ENCODE measurements around the gene LRP8. TPM values are rescaled to one million over a fixed set of nuclear protein-coding genes. Genes with fewer than 3 reads are reported as not detected.

LRP8 gene
- total and polyA plus RNA-seq, 4 donors, result 0.15 to 0.75 (median 0.29) TPM

- no peak overlapping the region for H3K4me3 ChIP-seq (ENCODE audit: low read depth in 1 of 3, low read length in 3 of 3)
Observed at GRCh38 chr1:53359225-53359933, 31.5 kb upstream of the LRP8 start.

GRCh38 chr1:53356637-53357036 is 28.8 kb upstream of the LRP8 start:
- Histone ChIP-seq H3K27ac (ENCODE audit: low read depth in 1 of 2, low read length in 2 of 2) (no peak overlapping the region), H3K9ac (ENCODE audit: low read depth in 1 of 2, low read length in 2 of 2) (no peak overlapping the region), H3K9me3 (ENCODE audit: control insufficient read depth in 4 of 4, low read length in 3 of 4) (peaks cover 0 to 5% (median 0%) of the 10 kb centered on the region in 4 donors), H3K4me3 (ENCODE audit: low read depth in 1 of 3, low read length in 3 of 3) (no peak overlapping the region), H3K4me1 (ENCODE audit: control insufficient read depth in 4 of 4, insufficient read depth in 4 of 4, low read length in 3 of 4) (no peaks in the 10 kb centered on the region), H3K36me3 (ENCODE audit: control insufficient read depth in 4 of 4, insufficient read depth in 3 of 4, low read depth in 1 of 4, low read length in 3 of 4) (no peaks in the 10 kb centered on the region), H3K27me3 (ENCODE audit: control insufficient read depth in 4 of 4, insufficient read depth in 4 of 4, low read length in 3 of 4) (no peaks in the 10 kb centered on the region)
- DNase-seq (ENCODE audit: low spot score), result no peak
- TF ChIP-seq GABPA (IDR thresholded peaks at IDR 0.05 in 1 of 2, conservative IDR thresholded peaks at IDR 0.05 in 1 of 2), result no peak
- TF ChIP-seq HNF4G (IDR thresholded peaks at IDR 0.05), result no peak
- no peak for TF ChIP-seq FOXA2 (IDR thresholded peaks at IDR 0.05)

More at GRCh38 chr1:53359225-53359933, 31.5 kb upstream of the LRP8 start:
- no peaks in the 10 kb centered on the region for H3K4me1 ChIP-seq (ENCODE audit: control insufficient read depth in 4 of 4, insufficient read depth in 4 of 4, low read length in 3 of 4)
- no peak overlapping the region for H3K27ac ChIP-seq (ENCODE audit: low read depth in 1 of 2, low read length in 2 of 2)
- no peaks in the 10 kb centered on the region for H3K36me3 ChIP-seq (ENCODE audit: control insufficient read depth in 4 of 4, insufficient read depth in 3 of 4, low read depth in 1 of 4, low read length in 3 of 4)
- peaks cover 0 to 5% (median 0%) of the 10 kb centered on the region in 4 donors for H3K9me3 ChIP-seq (ENCODE audit: control insufficient read depth in 4 of 4, low read length in 3 of 4)
- no peak overlapping the region for H3K9ac ChIP-seq (ENCODE audit: low read depth in 1 of 2, low read length in 2 of 2)
- TF ChIP-seq REST (IDR thresholded peaks at IDR 0.05) (no peak), RAD21 (IDR thresholded peaks at IDR 0.05) (no peak), RXRA (IDR thresholded peaks at IDR 0.05) (no peak), EGR1 (IDR thresholded peaks at IDR 0.05; ENCODE audit: low read depth in 2 of 2) (no peak), FOXA2 (IDR thresholded peaks at IDR 0.05) (no peak), TAF1 (conservative IDR thresholded peaks at IDR 0.05) (no peak), HNF4G (IDR thresholded peaks at IDR 0.05) (no peak)
- no peaks in the 10 kb centered on the region for H3K27me3 ChIP-seq (ENCODE audit: control insufficient read depth in 4 of 4, insufficient read depth in 4 of 4, low read length in 3 of 4)
- DNase-seq (ENCODE audit: low spot score), result peak; percentile 13
- 76% methylated on average over 4 of the region's 4 CpGs for WGBS

GRCh38 chr1:53354119-53354518 is 26.2 kb upstream of the LRP8 start:
- Histone ChIP-seq H3K4me3 (ENCODE audit: low read depth in 1 of 3, low read length in 3 of 3) (no peak overlapping the region), H3K9me3 (ENCODE audit: control insufficient read depth in 4 of 4, low read length in 3 of 4) (peaks cover 0 to 5% (median 0%) of the 10 kb centered on the region in 4 donors), H3K9ac (ENCODE audit: low read depth in 1 of 2, low read length in 2 of 2) (no peak overlapping the region), H3K36me3 (ENCODE audit: control insufficient read depth in 4 of 4, insufficient read depth in 3 of 4, low read depth in 1 of 4, low read length in 3 of 4) (no peaks in the 10 kb centered on the region), H3K27me3 (ENCODE audit: control insufficient read depth in 4 of 4, insufficient read depth in 4 of 4, low read length in 3 of 4) (no peaks in the 10 kb centered on the region), H3K27ac (ENCODE audit: low read depth in 1 of 2, low read length in 2 of 2) (no peak overlapping the region), H3K4me1 (ENCODE audit: control insufficient read depth in 4 of 4, insufficient read depth in 4 of 4, low read length in 3 of 4) (no peaks in the 10 kb centered on the region)
- no peak for DNase-seq (ENCODE audit: low spot score)
- TF ChIP-seq FOXA1 (IDR thresholded peaks at IDR 0.05), result no peak
- no peak for TF ChIP-seq ATF3 (IDR thresholded peaks at IDR 0.05)
- TF ChIP-seq ZBTB33 (IDR thresholded peaks at IDR 0.05), result no peak
- no peak for TF ChIP-seq RAD21 (IDR thresholded peaks at IDR 0.05)
- no peak for TF ChIP-seq CTCF (IDR thresholded peaks at IDR 0.05; ENCODE audit: low read depth, low read length, missing input control)
- no peak for TF ChIP-seq HNF4G (IDR thresholded peaks at IDR 0.05)
- no peak for TF ChIP-seq SP1 (IDR thresholded peaks at IDR 0.05)
- no peak for TF ChIP-seq FOXA2 (IDR thresholded peaks at IDR 0.05)
- no peak for TF ChIP-seq MAX (IDR thresholded peaks at IDR 0.05)
- TF ChIP-seq REST (IDR thresholded peaks at IDR 0.05), result no peak
- TF ChIP-seq TAF1 (conservative IDR thresholded peaks at IDR 0.05), result no peak
- no peak for TF ChIP-seq HNF4A (conservative IDR thresholded peaks at IDR 0.05)
